Melanocyte of skin (primary cell): Measurements from ENCODE around the gene RPLP2. TPM values are rescaled to one million over a fixed set of nuclear protein-coding genes. Genes with fewer than 3 reads are reported as not detected.

Experiments
- small RNA-seq, 2 donors: library from RNA; depleted of rRNA; stranded (forward); fragments of <200 nt; gene quantifications; one replicate each; pipeline ENCODE3, GENCODE V24; 2012
- total RNA-seq, 2 donors: library from RNA; depleted of rRNA; stranded (reverse); fragments of >200 nt; gene quantifications; 2 replicates each; pipeline ENCODE4 v1.2.3, GENCODE V29; 2012

Gene RPLP2
- total RNA-seq, result 100 to 1,000 TPM; 243 to 415 TPM

GRCh38 chr11:809287-810039, at the start of gene RPLP2:
Gene RPLP2, plus strand, starts transcription at chr11:809967. Its CDS starts 268 bp downstream, at chr11:810235.

GRCh38 chr11:777288-778255, 32.2 kb upstream of the RPLP2 start, which contains the start of gene GATD1:
Gene GATD1, minus strand, starts transcription at chr11:777487. Its CDS starts 25 bp downstream, at chr11:777462.

DNA sequence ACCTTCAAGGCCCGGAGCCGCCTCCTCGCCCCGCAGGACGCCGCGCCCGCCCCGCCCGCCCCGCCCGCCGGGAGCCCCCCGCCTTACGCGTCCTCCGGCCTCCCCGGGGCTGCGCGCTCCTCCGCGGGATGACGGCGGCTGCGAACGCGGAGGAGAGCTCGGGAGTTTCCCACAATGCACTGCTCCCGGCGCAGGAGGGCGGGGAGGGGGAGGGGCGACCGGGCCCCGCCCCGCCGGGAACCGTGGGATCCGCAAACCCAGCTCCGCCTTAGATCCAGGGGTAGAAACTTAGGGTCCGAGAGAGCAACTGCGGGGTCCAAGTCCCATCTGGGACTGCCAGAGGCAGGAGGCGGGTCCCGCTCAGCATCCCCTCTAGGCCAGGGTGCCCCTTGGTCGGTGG, 19.8 kb upstream of the RPLP2 start, which contains the start of gene CEND1:
TSS of gene CEND1 (minus strand) at position 148 of the 400 bp plus-strand sequence. CDS start 1,514 bp downstream, outside the sequence.

DNA sequence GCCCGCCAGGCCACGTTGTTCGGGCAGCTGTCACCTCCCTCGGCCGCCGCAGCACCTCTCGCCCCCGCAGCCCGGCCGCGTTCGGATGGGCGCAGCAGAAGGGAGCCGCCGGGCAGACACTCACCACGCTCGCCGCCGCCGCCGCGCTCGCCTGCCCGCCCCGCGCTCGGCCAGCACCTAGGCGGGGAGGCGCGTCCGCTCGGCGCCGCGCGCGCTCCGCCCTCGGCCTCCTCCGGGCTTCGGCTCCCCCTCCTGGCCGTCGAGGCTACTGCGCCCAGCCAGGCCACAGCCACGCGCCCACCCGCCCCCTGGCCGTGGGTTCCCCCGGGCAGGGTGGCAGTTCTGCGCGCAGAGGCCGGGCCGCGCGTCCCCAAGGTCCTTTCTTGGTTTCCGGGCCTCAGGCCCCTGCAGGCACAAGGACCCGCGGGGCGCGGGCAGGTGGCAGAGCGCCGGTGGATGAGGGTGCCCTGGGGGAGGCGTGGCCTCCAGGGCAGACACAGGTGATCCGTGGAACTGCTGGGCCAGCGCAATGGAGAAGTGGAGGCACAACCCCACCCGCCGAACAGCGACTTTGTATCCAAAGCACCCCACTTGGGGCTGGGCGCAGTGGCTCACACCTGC, 11.6 kb upstream of the RPLP2 start, which contains the start of gene SLC25A22:
TSS of gene SLC25A22 (minus strand) at position 189 of the 621 bp plus-strand sequence. CDS start 3,275 bp downstream, outside the sequence.

DNA sequence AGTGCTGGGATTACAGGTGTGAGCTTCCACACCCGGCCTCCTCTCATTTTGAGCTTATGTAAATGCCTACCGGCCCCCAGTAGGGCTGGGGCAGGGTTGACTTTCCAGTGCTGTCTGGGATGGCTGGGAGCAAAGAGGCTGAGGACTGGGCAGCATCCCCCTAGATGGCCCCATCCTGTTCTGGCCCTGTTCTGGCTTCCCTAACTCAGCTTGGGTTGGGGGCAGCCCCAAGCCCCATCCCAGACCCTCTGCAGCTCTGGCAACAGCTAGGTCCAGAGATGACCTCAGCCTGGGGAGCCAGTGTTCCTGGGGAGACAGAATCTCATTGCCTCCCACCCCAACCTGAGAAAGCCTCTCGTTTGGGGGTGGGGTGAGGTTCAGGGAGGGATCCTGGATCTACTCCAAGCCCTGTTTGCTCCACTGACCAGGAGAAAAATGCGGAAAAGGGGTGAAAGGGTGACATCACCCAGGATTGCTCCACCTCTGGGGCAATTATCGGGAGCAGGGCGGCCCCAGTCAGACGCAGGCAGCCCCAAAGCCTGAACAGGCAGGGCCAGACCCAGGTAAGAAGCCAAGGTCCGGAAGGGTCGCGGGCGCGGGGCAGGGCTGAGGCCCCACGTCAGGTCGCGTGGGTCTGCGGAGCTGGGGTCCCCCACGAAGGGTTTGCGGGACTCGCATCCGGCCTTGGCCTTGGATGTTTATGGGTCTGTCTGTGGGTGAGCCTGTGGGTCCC, 8.8 kb downstream of the RPLP2 start, which contains the start of gene PNPLA2:
TSS of gene PNPLA2 (plus strand) at position 519 of the 733 bp plus-strand sequence. CDS start 805 bp downstream, outside the sequence.

GRCh38 chr11:827897-828192, 18.1 kb downstream of the RPLP2 start, which contains the start of gene CRACR2B:
Gene CRACR2B, plus strand, starts transcription at chr11:827919. Its CDS starts 689 bp downstream, at chr11:828608.

DNA sequence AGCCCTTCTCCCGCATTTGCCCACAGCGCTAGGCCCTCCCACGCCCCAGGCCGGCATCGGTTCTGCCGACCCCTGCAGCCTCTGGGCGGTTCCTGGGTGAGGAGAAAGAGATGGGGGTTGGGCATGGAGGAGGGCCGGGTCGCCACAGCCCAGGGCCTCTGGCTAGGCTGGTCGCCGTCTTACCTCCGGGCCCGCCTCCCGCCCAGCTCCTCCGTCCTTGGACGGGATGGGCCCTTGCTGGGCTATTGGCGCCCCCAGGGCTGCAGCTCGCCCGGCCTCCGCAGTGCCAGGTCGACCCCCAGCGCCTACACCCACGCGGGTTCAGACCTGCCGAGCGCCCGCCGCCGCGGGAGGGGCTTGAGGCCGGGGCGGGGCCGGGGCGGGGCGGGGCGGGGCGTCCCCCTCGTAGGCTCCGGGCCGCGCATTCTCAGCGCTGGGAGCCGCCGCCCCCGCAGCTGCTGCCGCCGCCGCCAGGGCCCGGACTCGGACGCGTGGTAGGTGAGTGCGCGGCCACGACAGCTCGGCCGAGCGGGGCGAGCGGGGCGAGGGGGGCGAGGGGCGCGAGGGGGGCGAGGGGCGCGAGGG, 22.9 kb downstream of the RPLP2 start, which contains the start of gene CD151:
TSS of gene CD151 (plus strand) at position 424 of the 585 bp plus-strand sequence. CDS start 3,118 bp downstream, outside the sequence.

DNA sequence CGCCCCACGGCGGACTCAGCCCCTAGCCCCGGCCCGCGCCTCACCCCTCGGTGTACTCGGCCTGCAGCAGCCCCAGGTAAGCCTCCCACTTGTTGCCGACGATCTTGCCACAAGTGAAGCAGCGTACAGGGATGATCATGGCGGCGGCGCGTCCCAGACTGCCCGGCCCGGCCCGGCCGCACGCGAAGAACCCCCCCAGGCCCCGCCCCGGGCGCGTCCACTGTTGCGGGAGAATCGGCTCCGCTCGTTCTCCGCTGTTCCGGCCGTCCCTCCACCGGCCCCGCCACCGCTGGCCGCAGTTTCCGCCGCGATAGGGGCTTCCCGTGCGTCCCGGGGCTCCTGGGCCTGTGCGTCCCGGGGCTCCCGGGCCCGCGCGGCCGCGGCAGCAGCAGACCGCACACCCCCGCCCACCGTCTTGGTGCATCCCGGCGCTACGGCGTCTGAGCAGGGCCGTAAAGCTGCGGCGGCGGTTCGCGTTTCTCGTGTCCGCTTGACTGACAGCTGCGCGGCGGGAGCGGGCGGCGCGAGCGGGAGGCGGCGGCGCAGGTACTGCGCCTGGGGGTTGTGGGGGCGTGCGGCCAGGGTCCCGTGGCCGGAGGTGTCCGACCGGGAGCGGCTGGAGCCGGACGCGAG, 32.7 kb downstream of the RPLP2 start, which contains the start of the genes POLR2L and TSPAN4:
TSS of gene POLR2L (minus strand) at position 160 of the 633 bp plus-strand sequence. CDS start at position 139, 21 bp downstream.
TSS of gene TSPAN4 (plus strand) at position 483 of the 633 bp plus-strand sequence. CDS start 7,453 bp downstream, outside the sequence.

Small RNA genes lying within 50 kb of the gene (small RNA-seq; reads per million reads assigned to genes)
- 0 reads per million in 2 donors for gene SNORA52

Other genes starting within 250 kb of the RPLP2 start
- 1 to 10 TPM in 1 of 2 donors, under 1 TPM in 1; 0.67 to 1.4 TPM for gene LMNTD2, start 249.2 kb upstream of the RPLP2 start, total RNA-seq
- 1 to 10 TPM; 2.1 to 7.3 TPM for gene RASSF7, start 249.0 kb upstream of the RPLP2 start, total RNA-seq
- 10 to 100 TPM; 21.7 to 32.3 TPM for gene PHRF1, start 233.5 kb upstream of the RPLP2 start, total RNA-seq
- 100 to 1,000 TPM; 148 to 177 TPM for gene IRF7, start 194.0 kb upstream of the RPLP2 start, total RNA-seq
- not detected for gene CDHR5, start 185.0 kb upstream of the RPLP2 start, total RNA-seq
- gene SCT, start 182.8 kb upstream of the RPLP2 start, total RNA-seq, result not detected
- not detected for gene DRD4, start 172.7 kb upstream of the RPLP2 start, total RNA-seq
- gene DEAF1, start 114.7 kb upstream of the RPLP2 start, total RNA-seq, result 10 to 100 TPM; 39.3 to 53.7 TPM
- gene TMEM80, start 114.2 kb upstream of the RPLP2 start, total RNA-seq, result 10 to 100 TPM in 1 of 2 donors, 1 to 10 TPM in 1; 7.0 to 15.1 TPM
- 10 to 100 TPM; 26.3 to 30.6 TPM for gene EPS8L2, start 103.7 kb upstream of the RPLP2 start, total RNA-seq
- 100 to 1,000 TPM; 249 to 377 TPM for gene TALDO1, start 62.5 kb upstream of the RPLP2 start, total RNA-seq
- gene GATD1, start 32.5 kb upstream of the RPLP2 start, total RNA-seq, result 10 to 100 TPM; 34.0 to 42.0 TPM
- not detected for gene CEND1, start 19.9 kb upstream of the RPLP2 start, total RNA-seq
- gene SLC25A22, start 11.7 kb upstream of the RPLP2 start, total RNA-seq, result 10 to 100 TPM in 1 of 2 donors, 1 to 10 TPM in 1; 8.6 to 24.3 TPM
- gene PIDD1, start 4.7 kb upstream of the RPLP2 start, total RNA-seq, result 1 to 10 TPM; 5.9 to 7.3 TPM
- 10 to 100 TPM; 20.0 to 21.0 TPM for gene PNPLA2, start 8.9 kb downstream of the RPLP2 start, total RNA-seq
- gene CRACR2B, start 18.0 kb downstream of the RPLP2 start, total RNA-seq, result under 1 TPM in 1 of 2 donors, not detected in 1; 0.67 TPM
- 100 to 1,000 TPM; 125 to 137 TPM for gene CD151, start 23.0 kb downstream of the RPLP2 start, total RNA-seq
- gene POLR2L, start 32.6 kb downstream of the RPLP2 start, total RNA-seq, result 100 to 1,000 TPM in 1 of 2 donors, 10 to 100 TPM in 1; 76.7 to 109 TPM
- gene TSPAN4, start 32.9 kb downstream of the RPLP2 start, total RNA-seq, result 100 to 1,000 TPM; 119 to 179 TPM
- 10 to 100 TPM; 20.6 to 39.3 TPM for gene CHID1, start 100.8 kb downstream of the RPLP2 start, total RNA-seq
- 10 to 100 TPM; 31.3 to 37.2 TPM for gene AP2A2, start 115.9 kb downstream of the RPLP2 start, total RNA-seq
- not detected for gene MUC6, start 226.8 kb downstream of the RPLP2 start, total RNA-seq